Measurements from ENCODE around the gene EEF1AKMT1. TPM values are rescaled to one million over a fixed set of nuclear protein-coding genes. Genes with fewer than 3 reads are reported as not detected.

The EEF1AKMT1 gene
- 10 to 100 TPM in 3 of 4 donors, 1 to 10 TPM in 1; 5.0 to 28.5 (median 21.7) TPM for total RNA-seq

- peak; percentile 93 to 96 for DNase-seq
- H3K4me3 ChIP-seq, result peak within 1 kb of the TSS; percentile 49 to 79
- TF ChIP-seq, protein P1, sequence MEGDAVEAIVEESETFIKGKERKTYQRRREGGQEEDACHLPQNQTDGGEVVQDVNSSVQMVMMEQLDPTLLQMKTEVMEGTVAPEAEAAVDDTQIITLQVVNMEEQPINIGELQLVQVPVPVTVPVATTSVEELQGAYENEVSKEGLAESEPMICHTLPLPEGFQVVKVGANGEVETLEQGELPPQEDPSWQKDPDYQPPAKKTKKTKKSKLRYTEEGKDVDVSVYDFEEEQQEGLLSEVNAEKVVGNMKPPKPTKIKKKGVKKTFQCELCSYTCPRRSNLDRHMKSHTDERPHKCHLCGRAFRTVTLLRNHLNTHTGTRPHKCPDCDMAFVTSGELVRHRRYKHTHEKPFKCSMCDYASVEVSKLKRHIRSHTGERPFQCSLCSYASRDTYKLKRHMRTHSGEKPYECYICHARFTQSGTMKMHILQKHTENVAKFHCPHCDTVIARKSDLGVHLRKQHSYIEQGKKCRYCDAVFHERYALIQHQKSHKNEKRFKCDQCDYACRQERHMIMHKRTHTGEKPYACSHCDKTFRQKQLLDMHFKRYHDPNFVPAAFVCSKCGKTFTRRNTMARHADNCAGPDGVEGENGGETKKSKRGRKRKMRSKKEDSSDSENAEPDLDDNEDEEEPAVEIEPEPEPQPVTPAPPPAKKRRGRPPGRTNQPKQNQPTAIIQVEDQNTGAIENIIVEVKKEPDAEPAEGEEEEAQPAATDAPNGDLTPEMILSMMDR (IDR thresholded peaks at IDR 0.05), result no peak
- TF ChIP-seq POLR2A (IDR thresholded peaks at IDR 0.05), result peak; percentile 76 to 87
- H3K9me3 ChIP-seq, result no peaks in the 10 kb centered on the region
- H3K36me3 ChIP-seq, result no peaks in the 10 kb centered on the region
- intact Hi-C loops (cut with DNase I; ENCODE audit: low total_unique reads), result no loop called here
- H3K27ac ChIP-seq, result peak within 1 kb of the TSS; percentile 83 to 88
- peaks cover 0 to 3% of the 10 kb centered on the region in 2 donors for H3K4me1 ChIP-seq
- no peaks in the 10 kb centered on the region for H3K27me3 ChIP-seq
Observed at GRCh38 chr13:20773194-20774080, at the start of gene EEF1AKMT1. TSS of gene EEF1AKMT1 (minus strand) at chr13:20773961. CDS start at chr13:20757598, 16,363 bp downstream.

DNA sequence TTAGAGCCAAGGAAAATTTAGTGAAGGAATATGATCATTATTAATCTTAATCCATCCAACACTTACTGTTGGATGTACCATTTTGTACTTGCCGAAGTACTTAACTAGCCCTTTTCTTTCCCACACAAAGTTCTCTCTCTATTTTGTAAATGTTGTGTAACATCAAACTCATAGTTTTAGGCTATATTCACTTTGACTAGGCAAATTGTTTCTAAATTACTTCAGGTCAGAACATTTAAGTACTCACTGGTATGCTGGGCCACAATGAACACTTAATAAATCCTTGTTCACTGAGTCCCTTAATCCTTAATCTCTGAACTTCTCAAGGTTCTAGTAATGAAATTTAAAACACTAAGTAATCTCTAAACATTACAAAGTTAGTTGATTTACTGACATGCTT, 49.3 kb upstream of the EEF1AKMT1 start:
- no peaks in the 10 kb centered on the region for H3K9me3 ChIP-seq
- no peaks in the 10 kb centered on the region for H3K27me3 ChIP-seq
- intact Hi-C loops (cut with DNase I; ENCODE audit: low total_unique reads), result loop anchor here (10.0 kb wide), 1 partner anchor 328 kb away; no protein-coding TSS in a partner anchor

GRCh38 chr13:20822406-20822805, 48.6 kb upstream of the EEF1AKMT1 start:
- intact Hi-C loops (cut with DNase I; ENCODE audit: low total_unique reads), result loop anchor here (10.0 kb wide), 1 partner anchor 328 kb away; no protein-coding TSS in a partner anchor
- DNase-seq, result no peak
- H3K9me3 ChIP-seq, result no peaks in the 10 kb centered on the region
- H3K27ac ChIP-seq, result no peak overlapping the region
- no peaks in the 10 kb centered on the region for H3K4me1 ChIP-seq
- no peak overlapping the region for H3K4me3 ChIP-seq
- H3K27me3 ChIP-seq, result no peaks in the 10 kb centered on the region
- H3K36me3 ChIP-seq, result no peaks in the 10 kb centered on the region
- TF ChIP-seq POLR2A (IDR thresholded peaks at IDR 0.05), result no peak
- TF ChIP-seq, protein P1 (IDR thresholded peaks at IDR 0.05), result no peak

More for the DNA sequence above, 49.3 kb upstream of the EEF1AKMT1 start:
- Histone ChIP-seq H3K27ac (no peak overlapping the region), H3K4me3 (no peak overlapping the region), H3K36me3 (no peaks in the 10 kb centered on the region), H3K4me1 (no peaks in the 10 kb centered on the region)
- DNase-seq, result no peak
- TF ChIP-seq POLR2A (IDR thresholded peaks at IDR 0.05), result no peak
- TF ChIP-seq, protein P1 (IDR thresholded peaks at IDR 0.05), result no peak

GRCh38 chr13:20819715-20820114, 46.0 kb upstream of the EEF1AKMT1 start:
- Histone ChIP-seq H3K36me3 (no peaks in the 10 kb centered on the region), H3K4me3 (no peak overlapping the region), H3K27me3 (no peaks in the 10 kb centered on the region), H3K27ac (no peak overlapping the region), H3K9me3 (no peaks in the 10 kb centered on the region), H3K4me1 (no peaks in the 10 kb centered on the region)
- TF ChIP-seq POLR2A (IDR thresholded peaks at IDR 0.05), result no peak
- TF ChIP-seq, protein P1 (IDR thresholded peaks at IDR 0.05), result no peak
- DNase-seq, result no peak
- intact Hi-C loops (cut with DNase I; ENCODE audit: low total_unique reads), result loop anchor here (10.0 kb wide), 1 partner anchor 325 kb away; no protein-coding TSS in a partner anchor

DNA sequence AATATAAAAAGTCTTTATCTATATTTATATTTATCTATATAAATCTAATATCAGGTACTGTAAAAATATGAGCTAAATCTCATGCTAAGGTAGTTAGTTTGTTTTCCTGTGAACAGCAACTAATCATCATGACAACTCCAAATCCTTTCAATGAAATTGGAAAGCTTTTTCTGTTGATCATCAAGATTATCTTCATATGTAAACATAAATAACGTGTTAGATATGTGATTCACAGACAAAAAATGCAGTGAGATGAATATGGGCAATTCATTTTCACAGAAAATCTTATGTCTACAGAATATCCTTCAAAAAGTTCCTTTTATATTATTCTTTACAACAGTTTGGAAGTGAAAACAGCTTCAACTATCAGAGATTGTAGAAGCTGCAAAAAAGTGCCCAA, 41.7 kb upstream of the EEF1AKMT1 start:
- Histone ChIP-seq H3K36me3 (no peaks in the 10 kb centered on the region), H3K4me1 (no peaks in the 10 kb centered on the region), H3K27me3 (no peaks in the 10 kb centered on the region), H3K9me3 (no peaks in the 10 kb centered on the region), H3K4me3 (no peak overlapping the region), H3K27ac (peak overlapping the region; percentile 71 to 88)
- intact Hi-C loops (cut with DNase I; ENCODE audit: low total_unique reads), result no loop called here
- TF ChIP-seq, protein P1 (IDR thresholded peaks at IDR 0.05), result no peak
- no peak for TF ChIP-seq POLR2A (IDR thresholded peaks at IDR 0.05)
- DNase-seq, result no peak

Data from uterus (tissue), 4 donors.